ACC112 (cell line): ENCODE measurements around the gene FRMD4A.
"Not testable (repeated sequence)": the region's sequence is repeated elsewhere in the genome, so short reads cannot be mapped to it uniquely, and the experiment has no call there.

Experiments
- H2AFZ ChIP-seq: fragments of 200-600 bp; sonication (generic); one replicate; pipeline ENCODE4 v1.6.0; 2017; ENCODE audit warnings: antibody characterized with exemption, low read length; ENCODE audit not compliant: unreplicated experiment
- H3K27ac ChIP-seq: fragments of 200-600 bp; sonication (generic); 2 replicates; pipeline ENCODE4 v1.5.1; 2014; ENCODE audit warnings: low read depth, mild to moderate bottlenecking, antibody characterized with exemption, low read length, moderate library complexity
- H3K27me3 ChIP-seq: fragments of 200-600 bp; sonication (generic); 2 replicates; pipeline ENCODE4 v1.6.1; 2014; ENCODE audit warnings: mild to moderate bottlenecking, antibody characterized with exemption, low read length, moderate library complexity, mixed read lengths; ENCODE audit not compliant: insufficient read depth
- H3K36me3 ChIP-seq: fragments of 200-600 bp; sonication (generic); 2 replicates; pipeline ENCODE4 v1.6.1; 2016; ENCODE audit warnings: mild to moderate bottlenecking, antibody characterized with exemption, low read length, moderate library complexity, mixed read lengths; ENCODE audit not compliant: insufficient read depth
- H3K4me1 ChIP-seq: fragments of 200-600 bp; sonication (generic); one replicate; pipeline ENCODE4 v1.6.1; 2016; ENCODE audit warnings: low read length, mixed read lengths; ENCODE audit not compliant: insufficient read depth, unreplicated experiment, control insufficient read depth
- H3K4me3 ChIP-seq: fragments of 200-600 bp; sonication (generic); 2 replicates; pipeline ENCODE4 v1.5.1; 2014; ENCODE audit warnings: mild to moderate bottlenecking, low read depth, low read length
- H3K79me2 ChIP-seq: fragments of 200-600 bp; sonication (generic); one replicate; pipeline ENCODE4 v1.6.0; 2016; ENCODE audit warnings: low read length; ENCODE audit not compliant: control insufficient read depth, unreplicated experiment, insufficient read depth

Gene FRMD4A

DNA sequence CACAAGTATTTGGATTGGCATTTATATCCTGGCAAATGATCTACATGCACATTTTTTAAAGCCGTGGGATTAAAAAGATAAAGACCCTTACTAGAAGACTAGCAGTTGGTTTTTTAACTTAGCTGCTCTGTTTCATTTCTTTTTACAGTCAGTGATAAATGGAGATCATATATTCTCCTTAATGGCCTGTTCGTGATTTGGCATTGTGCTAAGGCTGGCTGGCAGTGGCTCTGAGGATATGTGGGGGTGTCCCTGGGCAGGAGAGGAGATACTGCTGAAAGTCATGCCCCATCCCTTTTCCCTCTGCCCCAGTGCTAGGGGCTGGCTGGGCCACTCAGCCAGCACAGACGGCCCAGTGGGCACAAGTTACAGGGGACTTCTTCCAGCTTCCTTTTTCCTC is 402.3 kb downstream of the FRMD4A start:
- H2AFZ ChIP-seq, result no peak overlapping the region
- no peaks in the 10 kb centered on the region for H3K27me3 ChIP-seq
- no peaks in the 10 kb centered on the region for H3K36me3 ChIP-seq
- peaks cover 12% of the 10 kb centered on the region for H3K4me1 ChIP-seq
- no peak overlapping the region for H3K4me3 ChIP-seq
- no peaks in the 10 kb centered on the region for H3K79me2 ChIP-seq
- no peak overlapping the region for H3K27ac ChIP-seq

DNA sequence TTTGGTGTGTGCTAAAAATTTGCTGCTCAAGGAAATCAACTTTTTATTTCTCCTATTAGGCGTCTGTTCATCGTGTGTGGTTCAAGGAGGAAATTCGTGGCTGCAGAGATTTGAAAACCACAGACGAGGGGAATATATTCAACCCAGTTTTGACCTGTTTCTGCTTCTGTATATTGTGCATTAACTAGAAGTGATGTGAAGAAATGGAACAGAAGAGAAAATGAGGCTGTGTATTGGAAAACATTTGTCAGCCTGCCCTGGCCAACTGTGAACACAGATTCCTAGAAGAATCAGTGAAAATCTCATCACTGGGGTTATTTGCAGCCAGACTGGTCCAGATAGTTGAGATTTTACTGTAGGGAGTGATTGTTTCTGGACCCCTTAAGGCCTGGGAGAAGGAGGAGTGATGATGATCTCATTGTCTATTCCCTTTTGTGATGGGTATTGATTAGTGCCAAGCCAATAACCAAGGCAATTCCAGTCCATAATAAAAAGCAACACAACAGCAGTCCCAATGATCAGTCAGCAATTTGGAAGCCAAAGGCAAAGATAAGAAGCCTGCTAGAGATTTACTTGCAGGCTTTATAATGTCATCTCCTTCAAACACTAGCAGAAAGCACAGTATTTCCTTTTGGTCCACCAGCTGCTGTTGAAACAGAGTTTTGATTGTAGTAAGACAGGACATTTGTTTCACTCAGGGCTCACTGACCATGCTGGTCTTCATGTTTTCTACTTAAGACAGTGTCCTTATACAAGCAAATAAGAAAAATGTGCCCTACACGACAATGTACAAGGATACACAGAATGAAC is 404.5 kb downstream of the FRMD4A start:
- Histone ChIP-seq H3K27ac (no peak overlapping the region), H3K27me3 (no peaks in the 10 kb centered on the region), H3K4me1 (peaks cover 27% of the 10 kb centered on the region)

DNA sequence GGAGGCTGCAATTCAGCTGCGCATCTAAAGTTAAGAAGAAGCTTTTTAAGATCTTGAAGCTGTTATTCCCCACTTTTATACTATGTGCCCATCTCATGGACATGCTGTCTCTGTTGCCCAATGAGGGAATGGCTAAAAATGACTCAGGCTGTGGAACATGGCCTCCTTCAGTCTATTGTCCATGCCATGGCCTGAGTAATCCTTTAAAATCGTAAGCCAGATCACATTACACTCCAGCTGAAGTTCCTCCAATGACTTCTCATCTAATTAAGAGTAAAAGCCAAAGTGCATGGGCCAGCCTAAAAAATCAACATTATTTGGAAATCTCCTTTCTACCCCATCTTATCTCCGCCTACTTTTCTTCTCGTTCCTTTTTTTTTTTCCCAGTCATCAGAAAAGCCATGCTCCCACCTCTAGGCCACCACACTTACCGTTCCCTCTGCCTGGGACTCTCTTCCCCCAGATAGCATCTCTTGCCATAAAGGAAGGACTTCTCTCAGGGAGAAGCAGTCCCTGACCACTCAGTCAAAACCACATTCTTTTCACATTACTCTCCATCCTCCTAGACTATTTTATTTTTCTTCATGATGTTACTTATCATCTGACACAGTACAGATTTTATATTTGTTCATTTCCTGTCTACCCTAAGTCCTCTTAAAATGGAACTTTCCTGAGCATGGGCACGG is 406.5 kb downstream of the FRMD4A start:
- Histone ChIP-seq H3K27me3 (no peaks in the 10 kb centered on the region), H3K27ac (peak overlapping the region; percentile 94), H2AFZ (peak overlapping the region; percentile 46)

More for the DNA sequence above, 404.5 kb downstream of the FRMD4A start:
- H3K79me2 ChIP-seq, result no peaks in the 10 kb centered on the region
- H2AFZ ChIP-seq, result no peak overlapping the region
- no peak overlapping the region for H3K4me3 ChIP-seq
- 0 out of 2 replicates have a peak, but pooled peaks cover 7% of the 10 kb centered on the region for H3K36me3 ChIP-seq

DNA sequence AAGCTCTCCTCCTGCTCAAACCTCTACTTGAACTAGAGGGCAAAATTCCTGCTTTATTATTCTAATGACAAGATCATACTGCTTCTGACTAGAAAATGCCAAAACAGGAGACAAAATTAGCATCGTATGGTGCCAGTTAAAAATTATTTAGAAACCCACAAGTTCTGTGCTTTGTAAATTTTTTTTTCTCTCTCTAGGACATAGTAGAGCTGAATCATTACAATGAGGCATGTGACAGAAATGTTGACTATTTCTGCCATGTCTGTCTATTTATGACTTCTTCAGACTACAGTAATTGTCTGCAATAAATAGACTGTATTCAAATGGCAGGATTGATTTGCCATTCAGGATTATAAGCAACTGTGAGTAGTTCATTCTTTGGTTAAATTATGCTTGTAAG is 408.1 kb downstream of the FRMD4A start:
- 0 out of 2 replicates have a peak, but pooled peaks cover 7% of the 10 kb centered on the region for H3K36me3 ChIP-seq
- peak overlapping the region; percentile 94 for H3K27ac ChIP-seq
- no peaks in the 10 kb centered on the region for H3K79me2 ChIP-seq
- H3K4me3 ChIP-seq, result no peak overlapping the region
- peak overlapping the region; percentile 14 for H2AFZ ChIP-seq
- H3K27me3 ChIP-seq, result no peaks in the 10 kb centered on the region
- H3K4me1 ChIP-seq, result peaks cover 40% of the 10 kb centered on the region

More for the DNA sequence above, 406.5 kb downstream of the FRMD4A start:
- H3K79me2 ChIP-seq, result no peaks in the 10 kb centered on the region
- H3K4me1 ChIP-seq, result peaks cover 40% of the 10 kb centered on the region
- H3K36me3 ChIP-seq, result 0 out of 2 replicates have a peak, but pooled peaks cover 7% of the 10 kb centered on the region
- H3K4me3 ChIP-seq, result 0 out of 2 replicates have a peak overlapping the region, but pooled peaks have one; percentile 15

DNA sequence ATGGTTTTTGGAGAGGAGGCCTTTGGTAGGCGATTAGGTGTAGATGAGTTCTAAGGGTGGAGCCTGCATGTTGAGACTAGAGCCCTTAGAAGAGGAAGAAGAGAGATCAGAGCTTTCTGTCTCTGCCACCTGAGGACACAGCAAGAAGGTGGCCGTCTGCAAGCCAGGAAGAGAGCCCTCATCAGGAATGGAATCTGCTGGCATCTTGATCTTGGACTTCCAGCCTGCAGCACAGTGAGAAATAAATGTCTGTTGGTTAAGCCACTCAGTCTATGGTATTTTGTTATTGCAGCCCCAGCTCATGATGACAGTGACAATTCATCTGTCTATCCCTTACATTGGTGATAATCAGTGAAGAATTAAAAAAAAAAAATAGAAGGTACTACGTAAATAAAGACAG is 408.8 kb downstream of the FRMD4A start:
- Histone ChIP-seq H2AFZ (no peak overlapping the region), H3K4me1 (peaks cover 40% of the 10 kb centered on the region), H3K79me2 (no peaks in the 10 kb centered on the region), H3K4me3 (no peak overlapping the region), H3K27me3 (no peaks in the 10 kb centered on the region), H3K27ac (peak overlapping the region; percentile 94), H3K36me3 (0 out of 2 replicates have a peak, but pooled peaks cover 7% of the 10 kb centered on the region)

DNA sequence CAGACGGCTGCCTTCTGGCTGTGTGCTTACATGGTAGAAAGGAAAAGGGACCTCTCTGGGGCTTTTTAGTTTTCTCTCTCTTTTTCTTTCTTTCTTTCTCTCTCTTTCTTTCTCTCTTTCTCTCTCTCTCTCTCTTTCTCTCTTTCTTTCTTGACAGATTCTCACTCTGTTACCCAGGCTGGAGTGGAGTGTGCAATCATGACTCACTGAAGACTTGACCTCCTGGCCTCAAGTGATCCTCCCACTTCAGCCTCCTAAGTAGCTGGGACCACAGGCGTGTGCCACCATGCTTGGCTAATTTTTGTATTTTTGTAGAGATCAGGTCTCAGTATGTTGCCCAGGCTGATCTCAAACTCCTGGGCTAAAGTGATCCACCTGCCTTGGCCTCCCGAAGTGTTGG is 409.6 kb downstream of the FRMD4A start:
- not testable (repeated sequence) for H3K79me2 ChIP-seq, H3K4me3 ChIP-seq, H3K27ac ChIP-seq, H2AFZ ChIP-seq, H3K27me3 ChIP-seq, H3K36me3 ChIP-seq
- peaks cover 40% of the 10 kb centered on the region for H3K4me1 ChIP-seq

DNA sequence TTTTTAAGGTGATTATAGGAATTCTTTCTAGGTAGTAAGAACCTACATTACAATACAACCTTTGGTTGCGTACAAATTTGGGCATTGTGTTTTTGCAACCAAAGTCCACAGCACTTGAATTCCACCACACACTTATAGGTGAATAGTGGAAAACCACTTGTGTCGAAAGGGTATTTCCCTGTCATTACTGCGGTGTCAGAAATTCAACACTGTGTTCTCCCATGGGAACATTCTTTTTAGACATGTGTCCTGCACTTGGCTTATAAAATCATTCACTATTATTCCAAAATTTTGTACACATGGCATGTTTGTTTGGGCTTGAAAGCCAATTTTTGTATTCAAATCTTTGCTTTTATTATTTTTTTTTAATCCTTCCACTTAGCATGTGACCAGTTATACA is 410.3 kb downstream of the FRMD4A start:
- Histone ChIP-seq H3K4me3 (no peak overlapping the region), H2AFZ (no peak overlapping the region), H3K36me3 (0 out of 2 replicates have a peak, but pooled peaks cover 7% of the 10 kb centered on the region), H3K79me2 (no peaks in the 10 kb centered on the region), H3K27ac (no peak overlapping the region), H3K27me3 (no peaks in the 10 kb centered on the region), H3K4me1 (peaks cover 40% of the 10 kb centered on the region)

DNA sequence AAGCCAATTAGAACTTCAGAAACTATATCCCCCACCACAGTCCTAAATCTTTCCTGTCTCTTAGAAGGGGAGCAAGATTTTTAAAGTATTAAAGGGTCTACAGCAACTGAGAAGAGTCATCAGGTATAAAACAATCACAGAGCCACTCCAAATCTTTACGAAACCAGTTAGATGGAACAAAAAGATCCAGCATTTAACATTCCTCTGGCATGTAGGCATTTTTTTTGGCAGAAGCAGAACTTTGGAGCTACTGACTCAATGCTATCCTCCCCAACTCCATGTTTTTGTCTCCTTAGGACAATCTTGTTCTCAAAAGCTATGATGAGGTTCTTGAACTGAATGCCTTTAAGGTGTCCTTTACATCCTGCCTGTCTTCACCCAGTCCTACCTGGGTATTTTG is 410.7 kb downstream of the FRMD4A start:
- Histone ChIP-seq H3K36me3 (0 out of 2 replicates have a peak, but pooled peaks cover 7% of the 10 kb centered on the region), H3K4me3 (no peak overlapping the region), H3K27me3 (no peaks in the 10 kb centered on the region), H3K4me1 (peaks cover 40% of the 10 kb centered on the region), H3K79me2 (no peaks in the 10 kb centered on the region), H3K27ac (no peak overlapping the region), H2AFZ (no peak overlapping the region)

DNA sequence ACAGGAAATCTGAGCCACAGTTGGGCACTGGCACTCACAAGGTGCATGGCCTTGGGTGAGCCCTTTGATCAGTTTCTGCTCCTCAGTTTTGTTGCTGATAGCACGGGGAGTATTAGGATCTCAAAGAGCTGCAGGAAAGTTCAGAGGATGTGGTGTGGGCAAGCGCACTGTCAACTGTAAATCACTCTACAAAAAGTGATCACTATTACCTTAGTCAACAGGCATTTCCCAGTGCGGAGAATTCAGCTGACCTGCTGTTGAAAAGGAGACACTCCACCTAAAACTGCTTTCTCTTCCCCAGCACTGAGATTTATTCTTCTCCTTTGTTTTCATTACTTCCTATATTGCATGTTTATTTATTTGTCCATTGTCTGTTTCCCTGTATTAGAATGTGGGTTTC is 412.9 kb downstream of the FRMD4A start:
- Histone ChIP-seq H3K4me3 (no peak overlapping the region), H3K79me2 (no peaks in the 10 kb centered on the region), H3K27ac (no peak overlapping the region), H2AFZ (no peak overlapping the region), H3K27me3 (no peaks in the 10 kb centered on the region), H3K36me3 (0 out of 2 replicates have a peak, but pooled peaks cover 7% of the 10 kb centered on the region), H3K4me1 (peaks cover 22% of the 10 kb centered on the region)

DNA sequence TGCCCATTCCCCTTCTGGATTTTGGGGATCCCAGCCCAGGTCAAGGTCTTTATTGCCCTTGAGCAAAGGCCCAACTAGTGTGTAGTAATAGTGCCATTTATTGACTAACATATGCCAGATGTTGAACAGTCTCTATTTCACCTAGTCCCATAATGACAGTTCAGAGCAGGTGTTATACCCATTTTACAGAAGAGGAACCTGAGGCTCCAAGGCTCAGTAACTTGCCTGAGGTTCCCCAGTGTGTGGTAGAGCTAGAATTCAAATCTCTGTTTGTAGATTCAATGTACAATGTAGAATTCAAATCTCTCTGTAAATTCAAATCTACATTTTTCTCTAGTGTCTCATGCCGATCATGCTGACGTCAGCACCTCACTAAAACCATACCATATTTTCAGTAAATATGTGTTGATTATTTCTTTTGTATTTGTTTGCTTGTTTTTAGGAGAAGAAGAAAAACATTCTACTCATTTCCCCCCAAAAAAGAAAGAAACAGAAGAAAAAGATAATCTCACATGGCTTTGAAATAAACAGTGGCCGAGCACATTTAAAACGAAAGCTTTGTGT is 414.3 kb downstream of the FRMD4A start:
- Histone ChIP-seq H3K4me1 (peaks cover 15% of the 10 kb centered on the region), H3K36me3 (0 out of 2 replicates have a peak, but pooled peaks cover 1% of the 10 kb centered on the region), H3K79me2 (no peaks in the 10 kb centered on the region), H3K27ac (no peak overlapping the region), H2AFZ (no peak overlapping the region), H3K27me3 (no peaks in the 10 kb centered on the region), H3K4me3 (no peak overlapping the region)
